Kidney capillary endothelial cell (primary cell): Measurements from ENCODE around the gene KCNE3.
"Not testable (repeated sequence)": the region's sequence is repeated elsewhere in the genome, so short reads cannot be mapped to it uniquely, and the experiment has no call there.

ENCODE experiments used
- DNase-seq: peaks from one replicate; pipeline ENCODE4 v3.0.0-alpha.2; 2018; ENCODE audit warnings: low spot score

KCNE3 gene

DNA sequence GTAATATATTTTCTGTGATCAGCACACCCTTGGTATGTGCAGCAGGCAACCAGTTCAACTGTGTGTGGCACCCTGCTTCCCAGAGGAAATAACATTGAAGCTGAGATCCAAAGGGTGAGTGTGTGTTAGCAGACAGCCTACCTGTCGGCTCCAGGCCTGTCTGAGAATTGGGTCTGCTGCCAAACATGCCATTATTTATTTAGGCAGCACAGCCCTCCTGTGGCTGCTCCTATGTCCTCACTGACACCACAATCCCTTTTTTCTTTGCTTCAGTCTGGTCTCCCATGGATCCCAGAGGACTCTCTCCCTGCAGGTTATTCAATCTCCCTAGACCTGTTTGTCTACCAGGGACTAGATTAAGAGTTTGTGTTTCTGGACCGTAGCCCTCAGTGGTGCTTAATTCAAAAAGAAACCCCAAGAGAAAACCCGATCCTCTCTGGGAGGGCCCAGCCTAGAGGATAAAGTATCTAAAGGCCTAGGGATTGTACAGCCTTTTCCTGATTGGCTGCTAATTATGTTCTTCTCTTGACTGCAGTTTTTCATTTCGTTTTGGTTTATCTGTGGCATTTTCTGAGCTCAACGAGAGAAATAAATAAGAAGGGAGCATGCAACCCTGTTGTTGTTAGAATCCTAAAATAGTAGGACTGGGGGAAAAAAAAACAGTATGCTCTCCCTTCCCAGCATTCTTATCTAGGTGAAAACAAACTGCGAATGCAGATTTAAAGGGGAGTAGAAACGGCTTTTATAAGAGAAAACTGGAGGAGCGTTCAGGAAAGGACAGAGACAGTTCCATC lies 24.1 kb downstream of the KCNE3 start:
- no peak for DNase-seq

DNA sequence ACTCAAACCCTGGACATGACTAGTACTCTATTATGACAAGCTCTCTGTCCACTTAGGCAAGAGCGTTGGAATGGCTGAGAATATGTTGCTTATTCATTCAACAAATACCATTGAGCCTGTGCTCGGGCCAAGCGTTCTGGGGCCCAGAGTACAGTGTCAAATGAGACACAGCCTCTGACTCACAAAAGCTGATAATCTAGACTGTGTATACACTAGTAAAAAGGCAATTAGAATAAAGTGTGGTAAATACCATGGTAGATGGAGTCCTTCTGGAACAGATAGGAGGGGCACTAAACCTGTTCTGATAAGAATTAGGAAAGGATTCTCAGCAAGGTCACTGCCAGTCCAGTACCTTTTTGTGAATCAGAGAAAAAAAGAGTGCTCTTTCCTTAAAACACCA lies 24.7 kb downstream of the KCNE3 start:
- DNase-seq = no peak

DNA sequence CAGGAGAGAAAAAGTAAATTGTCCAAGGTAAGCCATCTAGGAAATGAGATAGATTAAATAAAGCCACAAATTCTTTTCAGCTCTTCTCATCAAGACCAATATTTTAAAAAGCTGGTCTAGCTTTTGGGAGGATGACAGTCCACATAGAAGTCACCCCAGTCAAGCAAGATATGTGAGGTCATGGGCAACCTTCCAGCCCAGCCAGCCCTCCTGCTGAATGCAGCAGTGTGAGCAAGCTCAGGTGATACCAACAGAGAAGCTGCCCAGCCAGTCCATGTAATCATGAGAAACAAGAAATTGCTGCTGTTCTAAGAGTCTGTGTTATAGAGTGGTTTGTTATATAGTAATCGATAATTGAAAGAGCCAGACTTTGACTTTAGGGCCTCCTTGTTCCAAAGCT lies 28.7 kb downstream of the KCNE3 start:
- DNase-seq = no peak

DNA sequence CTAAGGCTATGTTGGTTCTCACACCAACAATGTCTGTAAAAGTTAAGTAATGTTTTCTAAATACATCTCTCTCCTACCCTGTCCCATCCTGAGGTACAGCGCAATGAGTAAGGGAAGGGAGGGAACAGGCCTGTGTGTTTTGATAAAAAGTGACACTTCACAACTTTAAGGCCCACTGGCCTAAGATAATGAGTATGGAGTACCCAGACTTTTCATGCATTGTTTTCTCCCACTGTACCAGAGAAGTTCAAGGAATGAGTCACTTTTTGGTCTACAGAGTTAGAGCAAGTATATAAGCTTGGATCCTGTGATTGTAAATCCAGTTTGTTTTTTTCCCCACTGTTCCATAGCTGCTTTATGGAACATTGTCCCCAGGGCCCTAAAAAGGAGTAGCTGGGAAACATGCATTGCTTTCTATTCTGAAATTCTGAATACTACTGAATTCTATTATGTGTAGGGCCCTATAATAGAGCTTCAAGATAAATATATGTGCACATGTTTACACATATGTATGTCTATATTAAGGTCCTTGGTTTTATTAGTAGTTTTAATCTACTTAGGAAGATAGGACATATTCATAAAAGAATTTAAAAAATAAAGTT lies 29.8 kb downstream of the KCNE3 start:
- no peak for DNase-seq

DNA sequence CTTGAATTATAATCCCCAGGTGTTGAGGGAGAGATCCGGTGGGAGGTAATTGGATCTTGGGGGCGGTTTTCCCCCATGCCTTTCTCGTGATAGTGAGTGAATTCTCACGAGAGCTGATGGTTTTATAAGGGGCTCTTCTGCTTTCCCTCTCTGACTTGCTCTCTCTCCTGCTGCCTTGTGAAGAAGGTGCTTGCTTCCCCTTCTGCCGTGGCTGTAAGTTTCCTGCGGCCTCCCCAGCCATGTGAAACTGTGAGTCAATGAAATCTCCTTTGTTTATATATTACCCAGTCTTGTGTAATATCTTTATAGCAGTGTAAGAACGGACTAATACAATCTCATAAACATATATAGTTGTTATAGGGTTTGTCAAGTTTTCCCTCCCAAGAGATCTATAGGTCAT lies 32.8 kb downstream of the KCNE3 start:
- no peak for DNase-seq

DNA sequence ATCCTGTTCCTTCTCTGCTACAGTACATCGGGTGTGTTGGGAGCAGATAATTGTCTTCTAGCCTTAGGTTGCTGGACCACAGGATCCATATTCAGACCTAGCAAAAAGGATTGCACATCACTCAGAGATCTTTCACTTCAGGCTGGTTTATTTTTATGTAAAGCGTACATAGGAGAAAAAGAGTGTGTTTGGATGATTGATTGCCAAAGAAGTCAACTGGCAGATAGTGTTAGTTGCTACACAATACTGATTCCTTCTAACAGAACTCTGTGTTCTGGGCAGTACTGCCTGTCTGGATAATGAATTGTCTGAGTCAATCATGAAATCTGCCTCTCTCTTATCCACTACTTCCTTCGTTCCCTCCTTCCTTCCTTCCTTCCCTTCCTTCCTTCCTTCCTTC lies 38.1 kb downstream of the KCNE3 start:
- DNase-seq = no peak

DNA sequence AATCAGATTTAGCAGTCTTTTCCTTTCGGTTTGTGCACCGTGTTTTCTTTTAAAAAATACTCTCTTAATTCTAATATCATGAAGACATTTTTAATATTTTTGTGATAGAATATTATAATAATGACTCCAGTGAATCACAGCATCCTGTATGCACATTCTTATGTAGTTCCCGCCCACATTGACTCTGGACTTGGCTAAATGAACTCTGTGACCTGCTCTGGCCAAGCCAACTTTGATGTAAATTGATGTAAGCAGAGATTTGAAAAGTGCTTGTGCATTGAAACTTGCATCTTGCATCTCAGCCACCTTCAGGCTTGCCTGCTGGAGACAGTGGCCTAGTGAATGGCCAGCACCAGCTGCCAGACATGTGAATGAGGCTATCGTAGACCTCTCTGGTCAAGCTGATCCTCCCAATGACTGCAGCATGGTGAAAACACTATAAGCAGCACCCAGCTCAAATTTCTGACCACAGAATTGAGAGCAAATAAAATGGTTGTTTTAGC lies 39.9 kb downstream of the KCNE3 start:
- DNase-seq = peak; percentile 18

DNA sequence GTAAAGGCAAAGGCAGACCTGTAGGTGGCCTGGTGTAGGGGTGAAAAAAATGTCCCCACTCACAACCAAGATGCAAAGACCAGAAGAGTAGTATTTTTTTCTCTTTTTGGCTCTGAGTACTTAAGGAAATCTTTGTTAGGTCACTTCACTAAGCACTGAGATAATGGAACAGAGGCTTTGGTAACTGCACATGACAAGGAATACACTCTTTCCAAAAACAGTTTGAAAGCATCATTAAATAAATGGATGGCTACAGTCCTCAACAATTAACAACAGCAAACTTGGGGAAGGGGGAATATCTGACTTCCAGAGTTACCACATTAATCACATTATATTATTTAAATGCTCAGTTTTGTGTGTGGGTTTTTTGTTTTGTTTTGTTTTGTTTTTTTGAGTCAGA lies 42.2 kb downstream of the KCNE3 start:
- DNase-seq = no peak

DNA sequence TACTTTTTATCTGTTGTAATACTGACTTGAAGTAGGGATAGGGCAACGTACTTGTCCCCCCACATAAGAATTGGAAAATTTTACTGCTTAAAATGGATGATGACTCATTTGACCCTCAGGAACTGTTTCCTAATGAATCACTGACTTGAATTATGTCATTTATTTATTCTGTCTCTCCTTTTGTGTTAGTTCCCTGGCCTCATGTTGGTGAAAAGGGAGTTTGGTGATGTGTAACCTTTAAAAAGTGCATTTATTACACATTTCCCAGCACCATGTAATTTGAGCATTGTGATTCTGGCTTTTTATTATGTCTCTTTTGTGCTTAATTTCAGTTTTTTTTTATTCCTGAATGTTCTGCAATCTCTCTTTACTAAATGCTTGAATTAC lies 48.8 kb downstream of the KCNE3 start:
- peak; percentile 57 for DNase-seq

DNA sequence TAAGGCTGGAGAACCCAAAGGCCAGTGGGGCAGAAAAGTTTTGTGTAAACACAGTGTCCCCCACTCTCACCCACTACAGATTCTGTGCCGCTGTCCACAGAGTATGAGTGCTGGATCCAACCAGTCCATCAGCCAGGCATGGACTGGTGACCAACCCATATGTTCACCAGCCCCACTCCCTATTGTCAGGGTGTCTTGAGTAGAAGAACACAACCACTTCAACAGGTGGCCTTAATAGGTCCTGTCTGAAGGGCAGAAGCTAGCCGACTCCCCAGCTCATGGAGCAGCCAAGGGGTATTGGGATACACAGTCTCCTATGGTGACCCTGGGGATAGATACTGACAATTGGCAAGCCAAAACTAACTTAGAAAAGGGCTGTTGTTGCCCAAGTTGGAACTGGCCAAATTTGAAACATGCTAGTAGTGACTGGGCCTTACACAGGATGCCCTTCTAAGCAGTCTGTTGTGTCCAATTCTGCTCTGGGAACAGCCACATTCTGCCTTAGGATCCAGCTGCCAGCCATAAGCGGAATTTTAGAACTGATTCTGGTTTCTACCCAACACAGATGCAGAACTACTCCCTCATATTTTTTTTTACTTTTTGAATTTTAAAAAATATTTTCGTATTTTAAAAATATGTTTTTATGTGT lies 49.4 kb downstream of the KCNE3 start:
- no peak for DNase-seq

DNA sequence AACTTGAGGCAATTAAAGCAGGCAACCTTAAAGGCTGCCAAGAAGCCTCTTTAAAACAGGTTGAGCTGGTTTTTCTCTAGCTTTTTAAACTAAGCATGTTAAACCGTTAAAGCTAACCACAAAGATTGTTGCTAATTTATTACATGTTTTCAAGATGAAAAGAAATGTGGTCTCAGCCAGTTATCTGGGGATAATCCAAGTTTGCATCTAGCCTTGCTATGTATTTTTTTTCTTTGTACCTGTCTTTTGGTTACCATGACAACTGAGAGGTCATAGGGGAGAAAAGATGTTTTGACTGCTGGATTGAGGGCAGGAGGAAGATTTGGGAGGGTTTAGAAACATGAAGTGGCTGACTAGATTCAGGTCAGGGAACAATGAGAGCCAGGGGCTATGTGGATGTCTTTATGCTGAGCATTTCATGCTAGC lies 50.0 kb downstream of the KCNE3 start:
- no peak for DNase-seq

DNA sequence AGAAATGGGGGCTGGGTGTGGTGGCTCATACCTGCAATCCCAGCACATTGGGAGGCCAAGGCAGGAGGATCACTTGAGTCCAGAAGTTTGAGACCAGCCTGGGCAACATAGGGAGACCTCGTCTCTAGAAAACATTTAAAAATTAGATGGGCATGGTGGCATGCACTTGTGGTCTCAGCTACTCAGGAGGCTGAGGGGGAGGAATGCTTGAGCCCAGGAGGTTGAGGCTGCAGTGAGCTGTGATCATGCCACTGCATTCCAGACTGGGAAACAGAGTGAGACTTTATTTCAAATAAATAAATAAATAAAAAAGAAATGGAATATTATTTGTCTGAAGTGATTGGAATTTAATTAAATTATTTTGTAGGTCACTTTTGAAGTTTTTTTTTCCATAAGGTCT lies 50.4 kb downstream of the KCNE3 start:
- DNase-seq = not testable (repeated sequence)

DNA sequence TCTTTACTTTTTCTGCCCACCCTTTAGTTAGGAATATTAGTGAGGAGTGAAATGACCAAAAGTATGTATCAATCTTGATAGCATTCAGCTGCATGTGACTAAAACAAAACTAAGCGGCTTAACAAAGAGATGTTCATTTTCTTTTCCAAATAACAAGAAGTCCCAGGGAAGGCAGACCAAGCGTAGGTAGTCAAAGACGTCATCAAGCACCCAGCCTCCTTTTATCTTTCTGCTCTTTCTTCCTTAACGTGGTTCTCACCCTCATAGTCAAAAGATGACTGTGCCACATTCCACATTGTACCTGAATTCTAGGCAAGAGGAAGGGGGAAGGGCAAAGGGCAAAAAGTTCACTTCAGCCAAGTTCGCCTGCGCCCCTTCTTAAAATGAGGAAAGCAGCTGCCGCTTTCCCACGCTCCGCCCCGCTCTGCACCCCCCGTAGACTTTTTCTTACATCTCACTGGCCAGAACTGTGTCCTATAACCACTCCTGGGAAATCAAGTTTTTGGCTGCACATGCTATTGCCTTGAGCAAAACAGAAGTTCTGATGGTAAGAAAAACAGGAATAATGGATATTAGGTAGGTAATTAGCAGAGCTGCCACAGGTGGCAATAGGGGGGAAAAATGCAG lies 54.5 kb downstream of the KCNE3 start:
- no peak for DNase-seq

DNA sequence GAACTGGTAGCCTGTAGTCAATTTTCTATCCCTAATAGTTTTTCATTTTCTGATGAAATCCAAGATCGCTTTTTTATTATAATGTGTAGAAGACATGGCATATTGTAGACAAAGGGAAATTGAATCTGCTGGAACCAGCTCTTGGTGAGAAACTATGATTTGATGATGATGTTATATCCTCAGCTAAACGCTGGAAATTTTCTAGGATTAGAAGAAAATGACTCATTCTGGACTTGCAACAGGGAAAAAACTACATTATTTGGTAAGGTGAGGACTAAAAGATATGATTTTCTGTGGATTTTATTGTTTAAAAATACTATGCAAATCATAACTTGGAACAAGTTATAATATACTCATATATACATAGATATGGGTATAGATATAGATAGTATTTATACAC lies 55.0 kb downstream of the KCNE3 start:
- DNase-seq = no peak

DNA sequence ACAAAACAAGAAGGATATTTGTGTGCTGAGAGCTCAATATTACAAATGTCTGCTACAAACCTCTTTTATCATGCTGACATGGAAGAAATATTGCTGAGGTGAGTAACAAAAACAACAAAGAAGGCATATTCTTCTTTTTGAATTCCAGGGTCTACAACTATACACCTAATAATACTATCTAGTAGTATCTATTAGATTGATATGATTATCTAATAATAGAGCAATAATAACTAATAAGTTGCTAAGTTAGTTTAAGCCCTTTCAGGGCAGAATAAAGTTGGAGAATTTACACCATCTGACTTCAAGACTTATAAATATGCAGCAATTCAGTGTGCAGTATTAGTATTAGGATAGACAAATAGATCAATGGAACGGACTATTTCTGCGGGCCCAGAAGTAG lies 57.7 kb downstream of the KCNE3 start:
- DNase-seq = no peak
